Thymus (tissue), 11 donors: ENCODE data around the gene LUZP2. TPM values are rescaled to one million over a fixed set of nuclear protein-coding genes. Genes with fewer than 3 reads are reported as not detected.
A peak's percentile ranks its signal among the peaks of the same experiment; 100 is the strongest.

Source experiments
- DNase-seq, 9 donors: peaks; one replicate each; pipeline ENCODE4 v3.0.0-alpha.2; 2013; ENCODE audit warnings: low spot score in 9 of 9, low read depth in 6 of 9, missing footprints in 1 of 9
- H3K27ac ChIP-seq, 2 donors: one replicate each; pipeline ENCODE4 v1.5.1; 2013; ENCODE audit warnings: control low read depth in 1 of 2, low read depth in 1 of 2, low read length in 1 of 2, mild to moderate bottlenecking in 1 of 2, moderate library complexity in 1 of 2
- H3K27me3 ChIP-seq, 2 donors: one replicate each; pipeline ENCODE4 v1.5.1; 2013; ENCODE audit warnings: low read length in 1 of 2; ENCODE audit not compliant: control insufficient read depth in 2 of 2, insufficient read depth in 1 of 2
- H3K36me3 ChIP-seq, 2 donors: one replicate each; pipeline ENCODE4 v1.5.1; 2013; ENCODE audit warnings: low read length in 1 of 2, mild to moderate bottlenecking in 1 of 2, moderate library complexity in 1 of 2; ENCODE audit not compliant: control insufficient read depth in 2 of 2, insufficient read depth in 2 of 2
- H3K4me1 ChIP-seq, 2 donors: one replicate each; pipeline ENCODE4 v1.5.1; 2013; ENCODE audit warnings: low read length in 2 of 2; ENCODE audit not compliant: control insufficient read depth in 2 of 2, insufficient read depth in 2 of 2
- H3K4me3 ChIP-seq, 2 donors: one replicate each; pipeline ENCODE4 v1.5.1; 2013; ENCODE audit warnings: low read length in 2 of 2, control low read depth in 1 of 2, mild to moderate bottlenecking in 1 of 2
- H3K9me3 ChIP-seq, 2 donors: one replicate each; pipeline ENCODE4 v1.5.1; 2013; ENCODE audit warnings: low read length in 1 of 2, mild to moderate bottlenecking in 1 of 2; ENCODE audit not compliant: control insufficient read depth in 2 of 2, insufficient read depth in 1 of 2
- WGBS: extraction: QIAGEN DNeasy Blood & Tissue Kit; methylation state at CpG from one replicate; pipeline ENCODE4 v1.1.7; 2013; 5-methylcytosine and 5-hydroxymethylcytosine counted together
- polyA plus RNA-seq: library from polyadenylated mRNA; stranded (reverse); fragments of 200-250 nt; gene quantifications from one replicate; pipeline ENCODE4 v1.2.3, GENCODE V29; 2013
- total RNA-seq: library from RNA; stranded (reverse); fragments of 120-200 nt; gene quantifications from one replicate; pipeline ENCODE4 v1.2.4, GENCODE V29; 2013
- donor health status: healthy.

The LUZP2 gene
- total and polyA plus RNA-seq, 2 donors = 0.16 to 0.19 TPM

GRCh38 chr11:24739637-24740036, 242.8 kb downstream of the LUZP2 start:
- DNase-seq = no peak
- H3K4me1 ChIP-seq = peaks cover 0 to 13% of the 10 kb centered on the region in 2 donors
- H3K27me3 ChIP-seq = no peaks in the 10 kb centered on the region
- H3K9me3 ChIP-seq = no peaks in the 10 kb centered on the region
- no peak overlapping the region for H3K27ac ChIP-seq
- H3K4me3 ChIP-seq = no peak overlapping the region
- 81% methylated on average over 4 of the region's 4 CpGs for WGBS
- no peaks in the 10 kb centered on the region for H3K36me3 ChIP-seq

GRCh38 chr11:24747275-24748251, 250.7 kb downstream of the LUZP2 start:
- Histone ChIP-seq H3K36me3 (no peaks in the 10 kb centered on the region), H3K4me1 (peaks cover 9 to 16% of the 10 kb centered on the region in 2 donors), H3K27me3 (no peaks in the 10 kb centered on the region), H3K4me3 (no peak overlapping the region), H3K9me3 (no peaks in the 10 kb centered on the region), H3K27ac (peak overlapping the region in 1 of 2 donors; percentile 36)
- 62% methylated on average over 5 of the region's 5 CpGs for WGBS
- peak in 6 of 9 donors; percentile 3 to 42 (median 19) for DNase-seq

GRCh38 chr11:24748261-24748660, 251.4 kb downstream of the LUZP2 start:
- WGBS = 57% methylated on average over 7 of the region's 7 CpGs
- DNase-seq = no peak
- no peak overlapping the region for H3K4me3 ChIP-seq
- H3K27me3 ChIP-seq = no peaks in the 10 kb centered on the region
- no peaks in the 10 kb centered on the region for H3K36me3 ChIP-seq
- H3K4me1 ChIP-seq = peaks cover 9 to 16% of the 10 kb centered on the region in 2 donors
- H3K27ac ChIP-seq = no peak overlapping the region
- no peaks in the 10 kb centered on the region for H3K9me3 ChIP-seq

DNA sequence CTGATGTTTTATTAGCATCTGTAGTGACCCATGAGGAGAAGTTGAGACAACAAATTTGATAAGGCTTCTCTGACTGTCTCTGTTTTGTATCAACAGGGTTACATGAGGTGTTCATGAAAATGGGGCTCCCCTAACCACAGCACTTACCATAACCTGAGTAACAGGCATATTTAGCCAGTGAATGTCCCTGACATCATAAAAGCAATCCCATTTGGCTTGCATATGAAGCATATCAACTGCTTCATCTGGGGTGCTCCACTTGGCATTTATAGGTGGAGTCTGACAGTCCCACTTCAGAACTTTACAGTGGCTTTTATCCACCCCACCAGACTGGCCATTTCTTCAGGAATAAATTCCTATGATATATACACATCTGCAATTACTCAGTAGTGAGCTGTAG, 257.6 kb downstream of the LUZP2 start:
- Histone ChIP-seq H3K36me3 (no peaks in the 10 kb centered on the region), H3K4me3 (no peak overlapping the region), H3K27ac (no peak overlapping the region), H3K4me1 (no peaks in the 10 kb centered on the region), H3K27me3 (no peaks in the 10 kb centered on the region), H3K9me3 (no peaks in the 10 kb centered on the region)
- DNase-seq = no peak

DNA sequence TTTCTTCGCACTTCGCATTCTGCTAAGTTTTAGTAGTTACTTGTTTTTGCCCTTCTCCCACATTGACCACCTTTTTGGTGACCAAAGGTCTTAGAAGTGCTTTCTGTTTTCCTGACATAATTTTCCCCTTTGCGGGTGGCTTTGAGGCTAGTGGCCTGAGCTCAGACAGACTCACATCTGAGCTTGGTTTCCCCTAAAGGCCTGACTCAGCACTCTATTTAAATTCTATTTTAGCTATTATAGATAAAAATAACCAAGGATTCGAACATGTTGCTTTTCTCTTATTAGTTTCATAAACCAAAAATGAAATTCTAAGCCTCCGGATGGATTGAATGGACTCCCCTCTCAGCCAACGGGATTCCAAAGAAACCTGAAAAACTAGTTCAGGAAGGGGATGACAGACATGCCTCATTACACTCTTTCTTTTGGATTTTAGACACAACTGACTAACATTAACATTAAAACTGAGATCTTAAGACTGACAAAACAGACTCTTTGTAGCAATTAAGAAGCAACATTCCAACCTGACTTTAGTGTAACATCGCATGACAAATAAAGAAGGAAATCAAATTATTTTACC, 258.5 kb downstream of the LUZP2 start:
- WGBS = 88% methylated on average over 7 of the region's 7 CpGs

GRCh38 chr11:24759742-24760141, 262.9 kb downstream of the LUZP2 start:
- no peak overlapping the region for H3K27ac ChIP-seq
- 94% methylated on average over 3 of the region's 3 CpGs for WGBS
- no peaks in the 10 kb centered on the region for H3K4me1 ChIP-seq
- H3K4me3 ChIP-seq = no peak overlapping the region
- DNase-seq = no peak
- H3K27me3 ChIP-seq = no peaks in the 10 kb centered on the region
- H3K36me3 ChIP-seq = no peaks in the 10 kb centered on the region
- H3K9me3 ChIP-seq = no peaks in the 10 kb centered on the region

More for the DNA sequence above, 258.5 kb downstream of the LUZP2 start:
- no peaks in the 10 kb centered on the region for H3K27me3 ChIP-seq
- H3K4me3 ChIP-seq = no peak overlapping the region
- no peak for DNase-seq
- H3K4me1 ChIP-seq = no peaks in the 10 kb centered on the region
- no peaks in the 10 kb centered on the region for H3K9me3 ChIP-seq
- H3K36me3 ChIP-seq = no peaks in the 10 kb centered on the region
- H3K27ac ChIP-seq = no peak overlapping the region

GRCh38 chr11:24760681-24761080, 263.8 kb downstream of the LUZP2 start:
- H3K4me1 ChIP-seq = no peaks in the 10 kb centered on the region
- H3K4me3 ChIP-seq = no peak overlapping the region
- no peak for DNase-seq

GRCh38 chr11:24762076-24762475, 265.2 kb downstream of the LUZP2 start:
- H3K4me1 ChIP-seq = no peaks in the 10 kb centered on the region
- no peaks in the 10 kb centered on the region for H3K9me3 ChIP-seq
- H3K36me3 ChIP-seq = no peaks in the 10 kb centered on the region
- H3K27ac ChIP-seq = no peak overlapping the region
- H3K27me3 ChIP-seq = no peaks in the 10 kb centered on the region
- WGBS = 48% methylated on average over 2 of the region's 2 CpGs
- no peak overlapping the region for H3K4me3 ChIP-seq
- DNase-seq = no peak

More at GRCh38 chr11:24760681-24761080, 263.8 kb downstream of the LUZP2 start:
- Histone ChIP-seq H3K36me3 (no peaks in the 10 kb centered on the region), H3K9me3 (no peaks in the 10 kb centered on the region), H3K27ac (no peak overlapping the region), H3K27me3 (no peaks in the 10 kb centered on the region)

DNA sequence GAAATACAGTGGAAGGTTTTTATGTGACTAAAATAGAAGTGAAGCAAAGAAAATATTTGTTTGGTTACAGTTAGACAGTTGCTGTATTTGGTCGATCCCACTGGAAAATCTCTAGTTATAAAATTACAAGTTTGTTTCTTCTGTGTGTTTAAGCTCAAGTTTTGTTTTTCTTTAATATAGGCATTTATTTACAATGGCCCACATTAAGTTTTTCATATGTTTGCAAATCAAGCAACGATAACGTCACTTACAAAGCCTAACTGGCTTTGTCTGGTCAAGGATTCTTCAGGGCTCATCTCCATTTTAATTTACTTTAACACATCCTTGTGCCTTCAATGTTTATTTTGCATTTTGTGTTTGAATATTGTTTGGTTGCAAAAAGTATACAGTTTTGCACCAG, 270.6 kb downstream of the LUZP2 start:
- 89% methylated on average over 3 of the region's 3 CpGs for WGBS
- DNase-seq = no peak
- H3K9me3 ChIP-seq = no peaks in the 10 kb centered on the region
- H3K4me3 ChIP-seq = no peak overlapping the region
- H3K27ac ChIP-seq = no peak overlapping the region
- H3K36me3 ChIP-seq = no peaks in the 10 kb centered on the region
- no peaks in the 10 kb centered on the region for H3K27me3 ChIP-seq
- no peaks in the 10 kb centered on the region for H3K4me1 ChIP-seq
